HUES6 (cell line): Measurements from ENCODE around the gene MRPL4.

Experiments used
- H3K27ac ChIP-seq: 2 replicates; pipeline ENCODE4 v1.7.0; 2013; ENCODE audit warnings: low read depth, mild to moderate bottlenecking, low read length, inconsistent platforms
- H3K27me3 ChIP-seq: 2 replicates; pipeline ENCODE4 v1.6.1; 2013; ENCODE audit warnings: low read length; ENCODE audit not compliant: control insufficient read depth, insufficient read depth
- H3K36me3 ChIP-seq: 2 replicates; pipeline ENCODE4 v1.6.1; 2013; ENCODE audit warnings: low read length; ENCODE audit not compliant: control insufficient read depth, insufficient read depth
- H3K4me1 ChIP-seq: 2 replicates; pipeline ENCODE4 v1.6.1; 2013; ENCODE audit warnings: low read length; ENCODE audit not compliant: control insufficient read depth, insufficient read depth
- H3K4me3 ChIP-seq: 2 replicates; pipeline ENCODE4 v1.5.1; 2013; ENCODE audit warnings: low read depth, low read length
- H3K9ac ChIP-seq: one replicate; pipeline ENCODE4 v1.6.1; 2013; ENCODE audit warnings: mild to moderate bottlenecking, low read length
- H3K9me3 ChIP-seq: 2 replicates; pipeline ENCODE4 v1.6.1; 2013; ENCODE audit warnings: low read depth, low read length; ENCODE audit not compliant: control insufficient read depth, insufficient read depth

MRPL4 gene

DNA sequence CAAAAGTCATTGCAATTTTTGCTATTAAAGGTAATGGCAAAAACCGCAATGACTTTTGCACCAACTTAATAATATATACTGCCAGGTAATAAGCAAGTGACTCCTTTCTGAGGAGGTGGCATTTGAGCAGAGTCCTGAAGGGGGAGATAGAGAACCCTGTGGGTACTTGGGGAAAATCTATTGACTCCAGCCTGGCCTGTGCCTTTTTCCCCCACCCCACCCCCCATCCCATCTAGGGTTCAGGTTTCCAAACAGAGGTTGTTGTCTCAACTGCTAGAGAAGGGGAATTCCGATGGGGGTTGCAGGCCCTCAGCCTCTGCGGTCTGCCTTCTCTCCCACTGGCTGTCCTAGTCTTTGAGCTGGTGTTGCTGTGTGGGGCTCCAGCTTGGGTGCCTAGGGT, 32.3 kb upstream of the MRPL4 start:
- H3K4me1 ChIP-seq = peaks cover 8% of the 10 kb centered on the region; the same call in 1 of the 2 replicates
- H3K27me3 ChIP-seq = no peaks in the 10 kb centered on the region
- H3K4me3 ChIP-seq = no peak overlapping the region
- no peak overlapping the region for H3K9ac ChIP-seq
- peaks cover 10% of the 10 kb centered on the region for H3K36me3 ChIP-seq
- H3K9me3 ChIP-seq = no peaks in the 10 kb centered on the region
- H3K27ac ChIP-seq = no peak overlapping the region

DNA sequence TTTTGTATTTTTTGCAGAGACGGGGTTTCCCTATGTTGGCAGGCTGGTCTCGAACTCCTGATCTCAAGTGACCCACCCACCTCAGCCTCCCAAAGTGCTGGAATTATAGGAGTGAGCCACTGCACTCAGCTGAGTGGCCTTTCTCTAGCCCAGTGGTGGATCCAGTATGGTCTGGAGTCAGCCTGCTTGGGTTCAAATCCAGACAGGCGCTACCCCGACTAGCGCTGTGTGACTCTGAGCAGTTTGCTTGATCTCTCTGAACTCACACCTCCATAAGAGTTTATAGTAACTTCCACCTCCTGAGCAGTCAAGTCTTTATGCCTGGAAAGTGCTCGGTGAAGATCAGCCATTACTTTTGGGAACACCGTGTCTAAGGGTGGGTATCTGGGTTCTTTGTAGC, 31.3 kb upstream of the MRPL4 start:
- H3K27me3 ChIP-seq = no peaks in the 10 kb centered on the region
- H3K27ac ChIP-seq = no peak overlapping the region
- H3K9me3 ChIP-seq = no peaks in the 10 kb centered on the region
- H3K36me3 ChIP-seq = peaks cover 10% of the 10 kb centered on the region
- no peak overlapping the region for H3K9ac ChIP-seq
- no peak overlapping the region for H3K4me3 ChIP-seq
- H3K4me1 ChIP-seq = peaks cover 8% of the 10 kb centered on the region; the same call in 1 of the 2 replicates

DNA sequence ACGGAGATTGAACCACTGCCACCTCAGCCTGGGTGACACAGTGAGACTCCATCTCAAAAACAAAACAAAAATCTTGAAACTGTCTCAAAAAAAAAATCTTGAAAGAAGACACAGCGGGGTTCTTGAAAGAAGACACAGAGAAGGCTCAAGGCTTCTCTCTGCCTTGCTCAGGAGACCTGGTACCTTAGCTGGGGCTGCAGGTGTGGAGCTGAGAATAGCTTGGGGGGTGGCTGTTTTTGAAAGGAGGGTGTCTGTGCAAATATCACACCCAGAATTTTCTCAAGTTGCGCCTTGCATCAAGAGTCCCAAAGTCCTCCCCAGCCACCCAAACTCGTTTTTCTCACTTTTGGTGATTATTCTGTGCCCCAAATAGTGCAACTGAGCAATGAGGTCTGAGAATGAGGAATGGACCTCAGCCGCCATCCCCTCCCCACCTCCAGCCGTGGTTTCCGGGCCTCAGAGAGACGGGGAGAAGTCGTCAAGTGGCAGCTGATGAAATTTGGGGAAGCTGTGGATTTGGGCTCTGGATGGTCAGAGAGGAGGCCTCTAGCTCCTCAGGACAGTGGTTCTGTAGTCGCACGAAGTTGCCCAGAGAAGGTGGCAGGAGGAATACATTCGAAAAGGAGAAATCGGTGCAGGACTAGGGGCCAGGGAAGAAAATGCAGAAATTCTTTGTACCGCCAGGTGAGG, 29.7 kb upstream of the MRPL4 start:
- H3K36me3 ChIP-seq = peaks cover 10% of the 10 kb centered on the region
- H3K27me3 ChIP-seq = no peaks in the 10 kb centered on the region
- H3K27ac ChIP-seq = no peak overlapping the region
- H3K4me1 ChIP-seq = peaks cover 18% of the 10 kb centered on the region
- no peak overlapping the region for H3K9ac ChIP-seq
- H3K9me3 ChIP-seq = no peaks in the 10 kb centered on the region
- no peak overlapping the region for H3K4me3 ChIP-seq

DNA sequence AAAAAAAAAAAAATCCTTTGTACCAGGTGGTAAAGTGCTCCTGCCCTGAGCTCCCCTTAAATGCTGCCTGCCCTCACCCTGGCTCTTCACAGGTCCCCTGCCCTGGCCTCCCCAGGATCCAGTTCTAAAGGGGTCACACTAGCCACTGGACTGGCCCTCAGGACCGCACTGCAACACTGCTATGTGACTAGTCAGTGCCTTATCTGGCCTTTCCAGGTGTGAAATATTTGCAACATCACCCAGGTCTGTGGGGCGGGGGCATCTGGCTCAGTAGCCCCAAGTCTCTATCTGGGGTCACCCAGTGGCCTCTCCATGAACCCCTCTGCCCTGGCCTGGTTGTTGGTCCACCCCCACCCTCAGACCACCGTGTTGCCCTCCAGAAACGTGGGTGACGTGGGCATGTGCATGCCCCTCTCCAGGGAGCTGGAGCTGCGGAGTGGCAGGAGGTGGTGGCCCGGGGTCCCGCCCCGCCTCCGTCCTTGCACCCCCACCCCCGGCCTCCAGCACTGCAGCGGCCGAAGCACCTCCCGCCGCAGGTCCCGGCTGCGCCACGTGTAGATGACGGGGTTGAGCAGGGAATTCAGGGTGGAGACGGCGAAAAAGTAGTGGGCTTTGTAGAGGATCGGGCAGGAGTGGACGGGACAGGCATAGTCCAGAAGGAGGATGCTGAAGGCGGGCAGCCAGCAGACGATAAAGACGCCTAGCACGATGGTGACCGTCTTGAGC, 28.4 kb upstream of the MRPL4 start:
- H3K36me3 ChIP-seq = peaks cover 10% of the 10 kb centered on the region
- peaks cover 18% of the 10 kb centered on the region for H3K4me1 ChIP-seq
- H3K9ac ChIP-seq = no peak overlapping the region
- H3K27me3 ChIP-seq = no peaks in the 10 kb centered on the region
- no peak overlapping the region for H3K4me3 ChIP-seq
- H3K27ac ChIP-seq = no peak overlapping the region
- no peaks in the 10 kb centered on the region for H3K9me3 ChIP-seq

DNA sequence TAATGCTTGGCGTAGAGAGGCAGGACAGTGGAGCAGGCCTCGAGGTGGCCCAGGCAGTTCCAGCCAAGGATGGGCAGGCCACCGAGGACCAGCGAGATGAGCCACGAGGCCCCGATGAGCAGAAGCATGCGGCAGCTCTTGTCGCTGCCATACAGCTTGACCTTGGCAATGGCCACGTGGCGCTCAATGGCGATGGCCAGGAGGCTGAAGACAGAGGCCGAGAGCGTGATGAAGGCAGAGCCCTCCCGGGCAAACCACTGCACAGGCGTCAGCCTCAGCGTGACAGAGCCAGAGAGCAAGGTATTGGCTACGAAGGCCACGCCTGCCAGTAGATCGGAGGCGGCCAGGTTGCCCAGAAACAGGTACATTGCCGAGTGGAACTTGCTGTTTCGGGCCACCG, 27.7 kb upstream of the MRPL4 start:
- peaks cover 10% of the 10 kb centered on the region for H3K36me3 ChIP-seq
- H3K9ac ChIP-seq = no peak overlapping the region
- peaks cover 18% of the 10 kb centered on the region for H3K4me1 ChIP-seq
- H3K27ac ChIP-seq = no peak overlapping the region
- H3K27me3 ChIP-seq = no peaks in the 10 kb centered on the region
- no peaks in the 10 kb centered on the region for H3K9me3 ChIP-seq
- H3K4me3 ChIP-seq = no peak overlapping the region

GRCh38 chr19:10226021-10226375, 26.0 kb upstream of the MRPL4 start:
- Histone ChIP-seq H3K4me1 (peaks cover 14% of the 10 kb centered on the region), H3K27me3 (no peaks in the 10 kb centered on the region), H3K4me3 (no peak overlapping the region), H3K9ac (no peak overlapping the region), H3K36me3 (peaks cover 10% of the 10 kb centered on the region), H3K9me3 (no peaks in the 10 kb centered on the region), H3K27ac (no peak overlapping the region)

DNA sequence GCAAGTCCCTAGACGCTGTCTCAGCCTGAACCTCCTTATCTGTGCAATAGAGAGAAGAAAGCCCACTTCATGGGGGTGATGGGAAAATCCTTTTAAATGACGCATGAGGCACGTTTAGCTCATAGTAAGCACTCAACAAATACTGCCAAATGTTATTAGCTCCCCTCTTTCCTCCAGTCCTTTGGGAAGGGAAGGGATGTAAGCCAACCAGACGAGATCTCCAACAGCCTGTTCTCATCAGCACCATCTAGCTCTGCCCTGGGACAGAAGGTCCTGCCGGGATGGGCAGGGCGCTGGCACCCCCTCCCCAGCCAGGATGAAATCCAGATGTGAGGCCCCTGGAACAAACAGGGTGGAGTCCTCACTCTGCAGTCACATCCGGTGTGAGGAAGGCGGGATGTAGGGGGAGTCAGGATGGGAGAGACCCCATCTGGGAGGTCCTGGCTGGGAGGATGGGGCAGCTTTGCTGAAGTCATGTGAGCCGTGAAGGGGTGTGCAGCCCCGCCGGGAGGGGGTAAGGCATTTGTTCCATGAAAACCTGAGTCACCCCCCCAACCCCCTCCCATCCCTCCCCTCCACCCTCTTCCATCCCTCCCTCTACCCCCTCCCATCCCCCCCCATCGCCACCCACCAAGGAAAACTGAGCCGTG, 25.5 kb upstream of the MRPL4 start:
- Histone ChIP-seq H3K4me1 (peaks cover 14% of the 10 kb centered on the region), H3K4me3 (no peak overlapping the region), H3K9ac (no peak overlapping the region), H3K9me3 (no peaks in the 10 kb centered on the region), H3K36me3 (peaks cover 10% of the 10 kb centered on the region), H3K27me3 (no peaks in the 10 kb centered on the region), H3K27ac (no peak overlapping the region)

DNA sequence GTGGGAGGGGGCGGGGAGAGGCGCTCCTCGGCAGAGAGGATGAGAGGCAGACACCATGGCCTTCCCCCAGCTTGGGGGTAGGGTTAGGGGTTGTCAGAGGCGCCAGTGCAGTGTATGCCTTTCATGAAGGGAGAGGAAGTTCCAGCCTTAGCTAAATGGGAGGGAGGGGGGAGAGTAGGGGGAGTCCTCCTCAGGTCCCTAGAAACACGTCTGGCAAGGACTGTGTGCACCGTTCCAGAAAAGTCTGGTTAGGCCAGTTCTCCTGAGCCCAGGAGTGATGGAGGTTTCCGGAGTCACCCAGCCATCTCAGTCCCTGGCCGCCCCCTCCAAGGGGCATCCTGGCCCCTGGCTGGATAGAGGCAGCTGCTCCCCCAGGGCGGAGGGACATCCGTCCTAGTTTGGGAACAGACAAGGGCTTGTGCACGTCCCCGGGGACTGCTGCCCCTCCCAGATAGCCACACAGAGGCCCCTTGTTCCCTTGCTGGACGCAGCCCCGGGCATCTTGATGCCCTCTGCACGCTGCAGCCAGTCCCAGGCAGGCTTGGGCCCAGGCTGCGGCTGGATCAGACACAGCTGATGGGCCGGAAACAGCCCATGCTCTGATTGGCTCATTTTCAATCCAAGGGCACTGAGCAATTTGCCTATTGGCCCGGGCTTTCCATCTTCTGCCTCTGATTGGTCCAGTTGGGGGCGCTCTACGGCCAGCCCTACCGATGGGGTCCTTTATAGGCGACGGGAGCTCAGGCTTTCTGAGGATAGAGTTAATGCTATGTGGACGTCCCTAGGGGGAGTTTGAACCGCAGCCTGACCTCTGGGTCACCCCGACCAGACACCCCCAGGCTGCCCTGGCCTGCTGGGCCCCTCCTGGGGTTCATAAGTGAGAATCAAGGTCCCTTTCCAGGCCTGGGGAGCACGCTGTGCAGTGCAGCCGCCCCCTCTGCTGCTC, 24.7 kb upstream of the MRPL4 start:
- Histone ChIP-seq H3K4me3 (no peak overlapping the region), H3K27ac (no peak overlapping the region), H3K27me3 (no peaks in the 10 kb centered on the region), H3K4me1 (peaks cover 14% of the 10 kb centered on the region), H3K9me3 (no peaks in the 10 kb centered on the region), H3K36me3 (peaks cover 10% of the 10 kb centered on the region), H3K9ac (no peak overlapping the region)

GRCh38 chr19:10228393-10228792, 23.6 kb upstream of the MRPL4 start:
- H3K4me3 ChIP-seq = no peak overlapping the region

GRCh38 chr19:10228920-10229319, 23.1 kb upstream of the MRPL4 start:
- no peak overlapping the region for H3K27ac ChIP-seq
- H3K9ac ChIP-seq = no peak overlapping the region
- no peak overlapping the region for H3K4me3 ChIP-seq

More at GRCh38 chr19:10228393-10228792, 23.6 kb upstream of the MRPL4 start:
- no peaks in the 10 kb centered on the region for H3K9me3 ChIP-seq
- peaks cover 14% of the 10 kb centered on the region for H3K4me1 ChIP-seq
- no peak overlapping the region for H3K27ac ChIP-seq
- no peak overlapping the region for H3K9ac ChIP-seq
- H3K36me3 ChIP-seq = peaks cover 7% of the 10 kb centered on the region
- no peaks in the 10 kb centered on the region for H3K27me3 ChIP-seq

More at GRCh38 chr19:10228920-10229319, 23.1 kb upstream of the MRPL4 start:
- Histone ChIP-seq H3K27me3 (no peaks in the 10 kb centered on the region), H3K9me3 (no peaks in the 10 kb centered on the region), H3K4me1 (peaks cover 14% of the 10 kb centered on the region), H3K36me3 (peaks cover 5% of the 10 kb centered on the region)
